ENCODE results near the gene KCND2.
"Not testable (repeated sequence)": the region's sequence is repeated elsewhere in the genome, so short reads cannot be mapped to it uniquely, and the experiment has no call there.

KCND2 gene

GRCh38 chr7:120502825-120503224, 229.8 kb downstream of the KCND2 start:
- DNase-seq, result no peak

- no peak for DNase-seq
Measured at GRCh38 chr7:120504386-120504785, 231.4 kb downstream of the KCND2 start.

- no peak for DNase-seq
Measured at GRCh38 chr7:120505770-120506169, 232.8 kb downstream of the KCND2 start.

- no peak for DNase-seq
Measured at GRCh38 chr7:120512701-120513100, 239.7 kb downstream of the KCND2 start.

- DNase-seq, result no peak
Measured at GRCh38 chr7:120519224-120519623, 246.2 kb downstream of the KCND2 start.

GRCh38 chr7:120521761-120522737, 249.1 kb downstream of the KCND2 start:
- DNase-seq, result no peak

GRCh38 chr7:120523985-120524384, 251.0 kb downstream of the KCND2 start:
- no peak for DNase-seq

GRCh38 chr7:120526902-120527509, 254.0 kb downstream of the KCND2 start:
- no peak for DNase-seq

GRCh38 chr7:120529736-120530135, 256.8 kb downstream of the KCND2 start:
- no peak for DNase-seq

GRCh38 chr7:120538335-120538734, 265.4 kb downstream of the KCND2 start:
- no peak for DNase-seq

GRCh38 chr7:120539321-120539720, 266.3 kb downstream of the KCND2 start:
- DNase-seq, result no peak

- no peak for DNase-seq
Measured at GRCh38 chr7:120547605-120548004, 274.6 kb downstream of the KCND2 start.

- DNase-seq, result peak in 1 of 2 experiments; percentile 13
Measured at GRCh38 chr7:120550494-120551048, 277.6 kb downstream of the KCND2 start.

GRCh38 chr7:120553491-120553890, 280.5 kb downstream of the KCND2 start:
- no peak for DNase-seq

GRCh38 chr7:120554960-120555571, 282.1 kb downstream of the KCND2 start:
- peak in 1 of 2 experiments; percentile 32 for DNase-seq

GRCh38 chr7:120564145-120564544, 291.2 kb downstream of the KCND2 start:
- DNase-seq, result no peak

GRCh38 chr7:120567204-120567603, 294.2 kb downstream of the KCND2 start:
- DNase-seq, result no peak

GRCh38 chr7:120578657-120579056, 305.7 kb downstream of the KCND2 start:
- not testable (repeated sequence) for DNase-seq

GRCh38 chr7:120582916-120583315, 309.9 kb downstream of the KCND2 start:
- DNase-seq, result no peak

GRCh38 chr7:120583899-120584586, 311.1 kb downstream of the KCND2 start:
- no peak for DNase-seq

GRCh38 chr7:120586571-120586970, 313.6 kb downstream of the KCND2 start:
- DNase-seq, result no peak

- DNase-seq, result no peak
Measured at GRCh38 chr7:120587243-120587642, 314.3 kb downstream of the KCND2 start.

- DNase-seq, result no peak
Measured at GRCh38 chr7:120588416-120588815, 315.4 kb downstream of the KCND2 start.
